Neural cell (in vitro differentiated cells): Measurements from ENCODE around the gene BCAT1. TPM values are rescaled to one million over a fixed set of nuclear protein-coding genes. Genes with fewer than 3 reads are reported as not detected.
"Not testable (repeated sequence)": the region's sequence is repeated elsewhere in the genome, so short reads cannot be mapped to it uniquely, and the experiment has no call there.

Experiments
- H2AFZ ChIP-seq: fragments of 200-600, 300-800 bp; sonication (generic), shearing (Covaris generic); 2 replicates; pipeline ENCODE4 v1.6.0; 2014; ENCODE audit warnings: low read depth, mild to moderate bottlenecking, antibody characterized with exemption, low read length, moderate library complexity
- H3F3A ChIP-seq: fragments of 200-600 bp; shearing (Covaris generic); 2 replicates; pipeline ENCODE4 v1.6.1; 2016; ENCODE audit warnings: mild to moderate bottlenecking, moderate library complexity, mixed read lengths, antibody characterized with exemption, low read length; ENCODE audit not compliant: insufficient read depth, poor library complexity, severe bottlenecking
- H3K27ac ChIP-seq: fragments of 200-600, 300-800 bp; sonication (generic), shearing (Covaris generic); 2 replicates; pipeline ENCODE4 v1.5.1; 2014; ENCODE audit warnings: mild to moderate bottlenecking, low read length, moderate library complexity
- H3K27me3 ChIP-seq: fragments of 300-800, 200-600 bp; sonication (generic), shearing (Covaris generic); 2 replicates; pipeline ENCODE4 v1.6.0; 2014; ENCODE audit warnings: mild to moderate bottlenecking, low read depth, low read length, moderate library complexity; ENCODE audit not compliant: insufficient read depth
- H3K36me3 ChIP-seq: fragments of 300-800, 200-600 bp; sonication (generic), shearing (Covaris generic); 2 replicates; pipeline ENCODE4 v1.5.1; 2014; ENCODE audit warnings: mild to moderate bottlenecking, antibody characterized with exemption, low read length, moderate library complexity; ENCODE audit not compliant: insufficient read depth
- H3K4me2 ChIP-seq: fragments of 300-800, 200-600 bp; sonication (generic), shearing (Covaris generic); 2 replicates; pipeline ENCODE4 v1.6.0; 2014; ENCODE audit warnings: mild to moderate bottlenecking, low read length
- H3K4me3 ChIP-seq: fragments of 300-800, 200-600 bp; sonication (generic), shearing (Covaris generic); 2 replicates; pipeline ENCODE4 v1.5.1; 2014; ENCODE audit warnings: mild to moderate bottlenecking, low read length, moderate library complexity
- H3K79me2 ChIP-seq: fragments of 200-600 bp; shearing (Covaris generic); replicated peaks from 2 replicates; pipeline ENCODE4 v1.6.0; 2014; ENCODE audit warnings: mild to moderate bottlenecking, low read length, moderate library complexity; ENCODE audit not compliant: insufficient read depth
- H3K9ac ChIP-seq: fragments of 300-800, 200-600 bp; sonication (generic), shearing (Covaris generic); 2 replicates; pipeline ENCODE4 v1.6.1; 2016; ENCODE audit warnings: mild to moderate bottlenecking, low read length, mixed read lengths
- H3K9me2 ChIP-seq: fragments of 200-600 bp; shearing (Covaris generic); 2 replicates; pipeline ENCODE4 v1.6.1; 2016; ENCODE audit warnings: mild to moderate bottlenecking, low read length, mixed read lengths; ENCODE audit not compliant: insufficient read depth
- H3K9me3 ChIP-seq: fragments of 200-600, 300-800 bp; sonication (generic), shearing (Covaris generic); 2 replicates; pipeline ENCODE4 v1.6.1; 2016; ENCODE audit warnings: mild to moderate bottlenecking, mixed run types, low read length, moderate library complexity, mixed read lengths
- H4K20me1 ChIP-seq: fragments of 200-600 bp; shearing (Covaris generic); 2 replicates; pipeline ENCODE4 v1.6.1; 2016; ENCODE audit warnings: mild to moderate bottlenecking, mixed run types; ENCODE audit not compliant: insufficient read depth
- EP300 ChIP-seq: fragments of 450-650 bp; conservative IDR thresholded peaks from 2 replicates; pipeline ENCODE4 v1.6.1; 2014; ENCODE audit warnings: antibody characterized with exemption, mild to moderate bottlenecking, moderate library complexity; ENCODE audit not compliant: poor library complexity, severe bottlenecking
- EZH2 ChIP-seq: fragments of 200-600, 300-800 bp; shearing (Covaris generic), sonication (generic); IDR thresholded peaks from 2 replicates; pipeline ENCODE4 v1.6.1; 2014; ENCODE audit warnings: antibody characterized with exemption, low read length, borderline replicate concordance, mild to moderate bottlenecking; ENCODE audit not compliant: insufficient read depth, poor library complexity, severe bottlenecking
- MXI1 ChIP-seq: fragments of 450-650 bp; conservative IDR thresholded peaks from 2 replicates; pipeline ENCODE4 v1.6.1; 2014; ENCODE audit warnings: antibody characterized with exemption, mild to moderate bottlenecking; ENCODE audit not compliant: poor library complexity, severe bottlenecking
- POLR2AphosphoS5 ChIP-seq: IDR thresholded peaks from 2 replicates; pipeline ENCODE4 v1.6.1; 2012
- RAD21 ChIP-seq: fragments of 450-650 bp; conservative IDR thresholded peaks from 2 replicates; pipeline ENCODE4 v1.6.1; 2014; ENCODE audit warnings: antibody characterized with exemption, mild to moderate bottlenecking, moderate library complexity
- REST ChIP-seq: IDR thresholded peaks from 2 replicates; pipeline ENCODE4 v1.6.1; 2012; ENCODE audit warnings: borderline replicate concordance
- SMC3 ChIP-seq: fragments of 450-650 bp; conservative IDR thresholded peaks from 2 replicates; pipeline ENCODE4 v1.6.1; 2014; ENCODE audit warnings: antibody characterized with exemption, mild to moderate bottlenecking, moderate library complexity; ENCODE audit not compliant: poor library complexity
- TAF1 ChIP-seq: IDR thresholded peaks from 2 replicates; pipeline ENCODE4 v1.6.1; 2012; ENCODE audit warnings: low read depth
- polyA plus RNA-seq: library from polyadenylated mRNA; depleted of rRNA; stranded (reverse); fragments of >200 nt; gene quantifications from 2 replicates; pipeline ENCODE4 v1.2.3, GENCODE V29; 2014
- TF ChIP-seq, protein P1 (sequence below): fragments of 450-650 bp; IDR thresholded peaks from 2 replicates; pipeline ENCODE4 v1.5.1; 2014; ENCODE audit warnings: antibody characterized with exemption, mild to moderate bottlenecking, moderate library complexity; ENCODE audit not compliant: poor library complexity, severe bottlenecking

Gene BCAT1
- polyA plus RNA-seq, 1 donor from 2014 or later, result 31.3 TPM

DNA sequence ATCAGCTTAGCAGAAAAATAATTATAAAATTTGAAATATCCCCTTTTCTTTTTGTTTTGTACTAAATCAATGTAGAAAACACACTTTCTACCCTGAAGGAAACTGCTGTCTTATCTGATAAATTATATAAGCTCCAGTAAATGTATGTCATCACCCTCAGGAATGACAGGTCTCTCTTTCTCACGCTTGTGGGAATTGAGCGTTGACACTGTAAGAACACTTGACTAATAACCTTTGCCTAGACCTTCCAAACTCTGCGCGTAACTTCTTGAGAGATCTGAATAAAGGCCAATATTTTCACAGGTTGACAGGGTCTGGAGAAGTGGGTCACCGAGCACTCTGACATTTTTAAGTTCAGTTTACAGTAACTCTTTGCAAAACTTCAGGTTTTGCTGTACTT, 138.5 kb downstream of the BCAT1 start:
- no peaks in the 10 kb centered on the region for H3K79me2 ChIP-seq
- no peaks in the 10 kb centered on the region for H3K9me3 ChIP-seq
- no peak overlapping the region for H3K9ac ChIP-seq
- H2AFZ ChIP-seq, result no peak overlapping the region
- H3K27ac ChIP-seq, result no peak overlapping the region
- no peaks in the 10 kb centered on the region for H3K9me2 ChIP-seq
- no peak overlapping the region for H3K4me2 ChIP-seq
- TF ChIP-seq POLR2AphosphoS5 (peak; percentile 20), MXI1 (no peak)
- H3K27me3 ChIP-seq, result no peaks in the 10 kb centered on the region
- no peak overlapping the region for H3K4me3 ChIP-seq
- no peaks in the 10 kb centered on the region for H3K36me3 ChIP-seq
- H4K20me1 ChIP-seq, result no peaks in the 10 kb centered on the region
- no peaks in the 10 kb centered on the region for H3F3A ChIP-seq

GRCh38 chr12:24809306-24809705, 139.6 kb downstream of the BCAT1 start:
- not testable (repeated sequence) for H3K4me3 ChIP-seq, H3K9me2 ChIP-seq

GRCh38 chr12:24808651-24809050, 140.2 kb downstream of the BCAT1 start:
- H3K4me3 ChIP-seq, result no peak overlapping the region
- H3K9me3 ChIP-seq, result no peaks in the 10 kb centered on the region
- TF ChIP-seq, protein P1, sequence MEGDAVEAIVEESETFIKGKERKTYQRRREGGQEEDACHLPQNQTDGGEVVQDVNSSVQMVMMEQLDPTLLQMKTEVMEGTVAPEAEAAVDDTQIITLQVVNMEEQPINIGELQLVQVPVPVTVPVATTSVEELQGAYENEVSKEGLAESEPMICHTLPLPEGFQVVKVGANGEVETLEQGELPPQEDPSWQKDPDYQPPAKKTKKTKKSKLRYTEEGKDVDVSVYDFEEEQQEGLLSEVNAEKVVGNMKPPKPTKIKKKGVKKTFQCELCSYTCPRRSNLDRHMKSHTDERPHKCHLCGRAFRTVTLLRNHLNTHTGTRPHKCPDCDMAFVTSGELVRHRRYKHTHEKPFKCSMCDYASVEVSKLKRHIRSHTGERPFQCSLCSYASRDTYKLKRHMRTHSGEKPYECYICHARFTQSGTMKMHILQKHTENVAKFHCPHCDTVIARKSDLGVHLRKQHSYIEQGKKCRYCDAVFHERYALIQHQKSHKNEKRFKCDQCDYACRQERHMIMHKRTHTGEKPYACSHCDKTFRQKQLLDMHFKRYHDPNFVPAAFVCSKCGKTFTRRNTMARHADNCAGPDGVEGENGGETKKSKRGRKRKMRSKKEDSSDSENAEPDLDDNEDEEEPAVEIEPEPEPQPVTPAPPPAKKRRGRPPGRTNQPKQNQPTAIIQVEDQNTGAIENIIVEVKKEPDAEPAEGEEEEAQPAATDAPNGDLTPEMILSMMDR, result no peak
- TF ChIP-seq REST (no peak), MXI1 (no peak)
- no peak overlapping the region for H3K27ac ChIP-seq
- H3F3A ChIP-seq, result no peaks in the 10 kb centered on the region
- no peaks in the 10 kb centered on the region for H3K36me3 ChIP-seq
- no peak overlapping the region for H3K4me2 ChIP-seq
- H3K79me2 ChIP-seq, result no peaks in the 10 kb centered on the region
- no peaks in the 10 kb centered on the region for H3K27me3 ChIP-seq
- no peaks in the 10 kb centered on the region for H3K9me2 ChIP-seq
- H4K20me1 ChIP-seq, result no peaks in the 10 kb centered on the region
- no peak overlapping the region for H3K9ac ChIP-seq
- no peak overlapping the region for H2AFZ ChIP-seq

More at GRCh38 chr12:24809306-24809705, 139.6 kb downstream of the BCAT1 start:
- H3K4me2 ChIP-seq, H3K79me2 ChIP-seq, H4K20me1 ChIP-seq, H2AFZ ChIP-seq, H3K9me3 ChIP-seq, H3K36me3 ChIP-seq, H3K27ac ChIP-seq, H3F3A ChIP-seq, H3K27me3 ChIP-seq, H3K9ac ChIP-seq: not testable (repeated sequence)

- Histone ChIP-seq H3K79me2 (no peaks in the 10 kb centered on the region), H3K9ac (no peak overlapping the region), H3K4me2 (no peak overlapping the region), H3K27ac (no peak overlapping the region), H3K36me3 (no peaks in the 10 kb centered on the region), H2AFZ (no peak overlapping the region), H3K9me3 (no peaks in the 10 kb centered on the region), H3F3A (no peaks in the 10 kb centered on the region), H4K20me1 (no peaks in the 10 kb centered on the region), H3K27me3 (no peaks in the 10 kb centered on the region), H3K4me3 (no peak overlapping the region), H3K9me2 (no peaks in the 10 kb centered on the region)
- TF ChIP-seq EZH2, result no peak
- TF ChIP-seq TAF1, result no peak
- no peak for TF ChIP-seq EP300
- TF ChIP-seq POLR2AphosphoS5, result no peak
- no peak for TF ChIP-seq MXI1
- TF ChIP-seq RAD21, result no peak
- TF ChIP-seq SMC3, result no peak
- TF ChIP-seq, protein P1, result no peak
Observed at GRCh38 chr12:24806386-24806785, 142.5 kb downstream of the BCAT1 start.
